Cardiac atrium fibroblast (primary cell): ENCODE measurements around the gene ARAF. TPM values are rescaled to one million over a fixed set of nuclear protein-coding genes. Genes with fewer than 3 reads are reported as not detected.

Experiments used
- total RNA-seq: library from RNA; depleted of rRNA; stranded (reverse); fragments of >200 nt; gene quantifications from 2 replicates; pipeline ENCODE4 v1.2.3, GENCODE V29; 2015

Gene ARAF
- total RNA-seq, result 27.1 and 36.8 TPM in 2 replicates

GRCh38 chrX:47560934-47561658, at the start of gene ARAF:
Gene ARAF, plus strand, starts transcription at chrX:47561205. Its CDS starts 1,763 bp downstream, at chrX:47562968.

DNA sequence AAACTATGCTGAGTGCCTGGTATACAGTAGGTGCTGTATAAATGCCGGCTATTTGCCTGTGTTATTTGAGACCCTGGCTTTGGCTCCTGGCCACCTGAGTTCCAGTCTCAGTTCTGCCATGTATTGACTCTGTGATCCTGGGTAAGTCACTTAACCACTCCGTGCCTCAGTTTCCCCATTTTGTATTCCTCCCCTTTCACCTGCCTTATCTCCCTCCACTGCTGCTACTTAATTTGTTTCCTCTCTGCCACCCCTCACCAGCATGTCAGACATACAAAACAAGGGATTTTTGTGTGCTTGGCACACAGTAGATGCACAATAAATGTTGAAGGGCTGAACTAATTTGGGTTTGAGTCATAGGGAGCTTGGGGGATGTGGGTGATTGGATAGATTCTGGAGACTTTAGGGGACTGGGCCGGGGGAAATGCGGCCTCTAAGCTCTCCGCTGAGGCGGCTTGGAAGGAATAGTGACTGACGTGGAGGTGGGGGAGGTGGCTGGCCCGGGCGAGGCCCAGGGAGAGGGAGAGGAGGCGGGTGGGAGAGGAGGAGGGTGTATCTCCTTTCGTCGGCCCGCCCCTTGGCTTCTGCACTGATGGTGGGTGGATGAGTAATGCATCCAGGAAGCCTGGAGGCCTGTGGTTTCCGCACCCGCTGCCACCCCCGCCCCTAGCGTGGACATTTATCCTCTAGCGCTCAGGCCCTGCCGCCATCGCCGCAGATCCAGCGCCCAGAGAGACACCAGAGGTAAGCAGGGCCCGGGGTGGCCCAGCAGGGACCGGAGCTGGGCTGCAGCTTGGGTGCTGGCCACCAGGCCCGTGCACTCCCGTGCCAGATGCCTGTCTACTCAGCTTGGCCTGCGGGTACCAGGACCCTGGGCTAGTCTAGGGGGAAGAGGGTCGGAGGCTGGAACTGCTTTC, 21.0 kb downstream of the ARAF start, which contains the start of gene TIMP1:
TIMP1 (plus strand) TSS at position 706 of the 917 bp plus-strand sequence. CDS start 980 bp downstream, outside the sequence.

DNA sequence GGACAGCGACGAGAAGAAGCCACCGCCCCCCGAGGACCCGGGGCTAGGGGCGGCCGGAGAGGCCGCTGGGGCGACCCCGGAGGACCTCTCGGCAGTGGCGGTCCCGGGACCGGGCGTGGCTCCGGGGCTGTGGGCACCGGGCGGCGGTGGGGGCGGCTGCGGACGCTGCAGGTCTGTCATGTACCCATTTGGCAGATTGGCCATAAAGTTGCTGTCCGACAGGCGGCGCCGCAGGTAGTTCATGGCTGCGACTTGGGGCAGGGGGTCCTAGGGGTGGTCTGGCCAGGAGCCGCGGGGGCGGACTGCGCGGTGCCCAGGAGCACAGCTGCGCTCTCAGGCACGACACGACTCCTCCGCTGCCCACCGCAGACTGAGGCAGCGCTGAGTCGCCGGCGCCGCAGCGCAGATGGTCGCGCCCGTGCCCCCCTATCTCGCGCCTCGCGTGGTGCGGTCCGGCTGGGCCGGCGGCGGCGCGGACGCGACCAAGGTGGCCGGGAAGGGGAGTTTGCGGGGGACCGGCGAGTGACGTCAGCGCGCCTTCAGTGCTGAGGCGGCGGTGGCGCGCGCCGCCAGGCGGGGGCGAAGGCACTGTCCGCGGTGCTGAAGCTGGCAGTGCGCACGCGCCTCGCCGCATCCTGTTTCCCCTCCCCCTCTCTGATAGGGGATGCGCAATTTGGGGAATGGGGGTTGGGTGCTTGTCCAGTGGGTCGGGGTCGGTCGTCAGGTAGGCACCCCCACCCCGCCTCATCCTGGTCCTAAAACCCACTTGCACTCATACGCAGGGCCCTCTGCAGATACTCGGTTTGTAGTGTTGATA, 58.7 kb downstream of the ARAF start, which contains the start of gene SYN1:
SYN1 (minus strand) TSS at position 372 of the 817 bp plus-strand sequence; CDS start at position 243, 129 bp downstream.

Other genes starting within 250 kb of the ARAF start
- not detected in 2 replicates for gene ZNF157, start 190.6 kb upstream of the ARAF start, total RNA-seq
- 3.8 and 5.0 TPM in 2 replicates for gene ZNF41, start 78.0 kb upstream of the ARAF start, total RNA-seq
- gene TIMP1, start 21.2 kb downstream of the ARAF start, total RNA-seq, result 3,060 and 5,330 TPM in 2 replicates
- gene SYN1, start 58.7 kb downstream of the ARAF start, total RNA-seq, result 3.6 and 13.9 TPM in 2 replicates
- 0.16 and 0.18 TPM in 2 replicates for gene CFP, start 68.7 kb downstream of the ARAF start, total RNA-seq
- gene ELK1, start 89.4 kb downstream of the ARAF start, total RNA-seq, result 33.9 and 41.5 TPM in 2 replicates
- 123 and 135 TPM in 2 replicates for gene UXT, start 98.0 kb downstream of the ARAF start, total RNA-seq